Measurements from ENCODE around the gene SNX8.
A peak's percentile ranks its signal among the peaks of the same experiment; 100 is the strongest.

Gene SNX8

DNA sequence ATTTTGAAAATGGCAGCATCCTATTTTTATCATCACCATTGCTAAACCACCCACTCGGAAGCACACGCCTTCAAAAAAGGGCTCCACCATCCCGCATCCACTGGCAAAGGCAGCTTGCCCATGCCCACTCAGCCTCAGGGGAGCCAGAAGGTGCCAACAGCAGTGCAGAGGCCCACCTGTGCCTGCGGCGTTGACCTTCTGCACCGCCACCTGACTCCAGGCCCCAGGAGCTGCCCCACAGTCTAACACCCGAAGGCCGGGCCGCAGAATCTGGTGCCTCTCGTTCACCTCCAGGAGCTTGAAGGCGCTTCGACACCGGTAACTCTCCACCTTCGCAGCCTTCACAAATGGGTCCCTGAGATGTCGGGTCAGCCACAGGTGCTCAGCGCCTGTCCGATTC is 75.0 kb downstream of the SNX8 start:
- ATAC-seq (no peak), DNase-seq (ENCODE audit: low spot score in 2 of 2) (no peak)
- Mint-ChIP-seq H3K27ac (no peak overlapping the region), H3K4me3 (no peak overlapping the region), H3K36me3 (peaks cover 69% of the 10 kb centered on the region), H3K4me1 (peaks cover 17% of the 10 kb centered on the region), H3K9me3 (no peaks in the 10 kb centered on the region)

DNA sequence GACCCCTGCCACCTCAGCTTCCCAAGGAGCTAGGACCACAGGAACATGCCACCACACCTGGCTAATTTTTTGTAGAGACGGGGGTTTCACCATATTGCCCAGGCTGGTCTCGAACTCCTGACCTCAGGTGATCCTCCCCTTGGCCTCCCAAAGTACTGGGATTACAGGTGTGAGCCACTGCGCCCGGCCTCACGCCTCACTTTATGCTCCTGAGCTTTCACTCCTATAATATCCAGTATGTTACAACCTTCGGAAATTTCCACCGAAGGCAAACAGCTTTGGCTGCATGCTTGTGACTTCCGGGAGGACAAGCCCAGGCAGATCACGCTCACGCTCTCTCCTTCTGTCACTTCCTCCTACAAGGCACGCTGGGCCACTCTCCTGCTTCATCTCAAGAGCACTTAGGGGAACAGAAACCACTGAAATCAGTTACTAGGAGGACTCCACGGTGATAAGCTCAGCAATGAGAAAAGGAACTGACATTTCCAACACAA is 77.1 kb downstream of the SNX8 start:
- ATAC-seq (no peak), DNase-seq (ENCODE audit: low spot score in 2 of 2) (no peak)
- Mint-ChIP-seq H3K36me3 (peaks cover 74% of the 10 kb centered on the region), H3K4me3 (no peak overlapping the region), H3K27ac (peak overlapping the region; percentile 40), H3K9me3 (no peaks in the 10 kb centered on the region), H3K4me1 (peaks cover 18% of the 10 kb centered on the region)

GRCh38 chr7:2233926-2234325 is 80.3 kb downstream of the SNX8 start:
- H3K36me3 Mint-ChIP-seq = peaks cover 73% of the 10 kb centered on the region
- H3K4me3 Mint-ChIP-seq = peak overlapping the region; percentile 83
- ATAC-seq (no peak), DNase-seq (ENCODE audit: low spot score in 2 of 2) (no peak)
- H3K4me1 Mint-ChIP-seq = peaks cover 37% of the 10 kb centered on the region
- no peak overlapping the region for H3K27ac Mint-ChIP-seq
- H3K9me3 Mint-ChIP-seq = no peaks in the 10 kb centered on the region

- Mint-ChIP-seq H3K4me3 (peak within 1 kb of the TSS; percentile 83), H3K36me3 (peaks cover 69% of the 10 kb centered on the region), H3K9me3 (no peaks in the 10 kb centered on the region), H3K4me1 (peaks cover 38% of the 10 kb centered on the region), H3K27ac (peak within 1 kb of the TSS; percentile 91)
- DNase-seq (ENCODE audit: low spot score in 2 of 2) (peak; percentile 93 to 94), ATAC-seq (peak; percentile 94)
These were observed 81.3 kb downstream of the SNX8 start, which contains the start of gene MAD1L1 for GRCh38 chr7:2232766-2233520. MAD1L1 (minus strand) TSS chr7:2232945; CDS start chr7:2230133, 2,812 bp downstream.

DNA sequence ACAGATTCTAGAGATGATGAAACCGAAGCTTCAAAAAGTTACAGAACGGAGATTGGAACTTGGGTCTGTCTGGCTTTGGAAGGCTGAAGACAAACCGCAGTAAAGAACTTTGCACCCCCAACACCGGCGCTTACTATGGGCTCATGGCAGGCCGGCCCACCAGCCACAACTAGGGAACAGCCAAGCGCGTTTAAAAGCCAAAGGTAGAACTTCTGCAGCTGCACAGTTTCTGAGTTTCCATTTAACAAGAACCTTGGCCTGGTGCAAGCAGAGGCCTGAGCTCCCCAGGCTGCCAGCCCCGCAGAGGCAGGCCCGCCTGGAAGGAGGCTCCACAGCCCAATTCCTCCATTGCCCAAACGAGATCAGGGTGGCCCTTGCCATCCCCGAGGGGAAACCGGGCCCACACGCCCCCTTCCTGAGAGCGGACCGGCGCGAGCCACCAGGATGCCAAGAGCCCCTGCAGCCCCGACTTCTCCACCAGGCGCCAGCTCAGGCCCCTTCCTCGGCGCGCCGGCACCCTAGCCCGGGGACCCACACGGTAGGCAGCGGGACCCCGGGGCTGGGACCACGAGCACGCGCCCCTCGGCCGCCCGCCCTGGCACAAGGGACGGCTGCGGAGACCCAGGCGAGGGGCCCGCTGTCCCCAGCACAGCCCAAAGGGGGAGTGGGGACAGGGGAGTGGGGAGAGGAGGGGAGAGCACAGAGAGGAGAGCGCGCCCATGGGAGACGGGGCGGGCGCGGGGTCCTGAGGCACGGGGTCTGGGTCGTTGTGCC is 82.1 kb downstream of the SNX8 start:
- DNase-seq (ENCODE audit: low spot score in 2 of 2) = peak in 1 of 2 donors; percentile 67
- H3K4me1 Mint-ChIP-seq = peaks cover 42% of the 10 kb centered on the region

GRCh38 chr7:2230882-2231281 is 83.4 kb downstream of the SNX8 start:
- peaks cover 66% of the 10 kb centered on the region for H3K36me3 Mint-ChIP-seq
- no peak overlapping the region for H3K4me3 Mint-ChIP-seq
- DNase-seq (ENCODE audit: low spot score in 2 of 2) = no peak
- ATAC-seq = no peak
- H3K9me3 Mint-ChIP-seq = no peaks in the 10 kb centered on the region
- no peak overlapping the region for H3K27ac Mint-ChIP-seq
- peaks cover 42% of the 10 kb centered on the region for H3K4me1 Mint-ChIP-seq

More for the DNA sequence above, 82.1 kb downstream of the SNX8 start:
- ATAC-seq = peak; percentile 70
- peaks cover 66% of the 10 kb centered on the region for H3K36me3 Mint-ChIP-seq
- H3K27ac Mint-ChIP-seq = peak overlapping the region; percentile 91
- no peaks in the 10 kb centered on the region for H3K9me3 Mint-ChIP-seq
- H3K4me3 Mint-ChIP-seq = peak overlapping the region; percentile 83

DNA sequence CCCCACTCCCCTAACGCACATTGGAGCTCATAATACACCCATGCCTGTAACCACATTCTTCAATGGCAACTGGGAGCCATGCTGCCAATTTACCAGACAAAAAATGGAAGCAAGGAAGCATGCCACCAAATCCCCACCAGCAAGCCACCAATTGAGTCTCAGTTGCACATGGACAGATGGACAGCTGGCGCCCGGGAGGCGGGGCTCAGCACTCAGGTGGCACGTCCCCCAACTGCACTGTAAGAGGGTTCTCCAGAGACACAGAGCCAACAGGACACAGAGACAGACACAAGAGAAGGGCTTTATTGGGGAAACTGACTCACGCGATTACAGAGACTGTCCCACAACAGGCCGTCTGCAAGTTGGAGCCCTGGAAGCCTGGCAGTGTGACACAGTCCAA is 84.0 kb downstream of the SNX8 start:
- no peak for ATAC-seq
- DNase-seq (ENCODE audit: low spot score in 2 of 2) = no peak
- H3K27ac Mint-ChIP-seq = no peak overlapping the region
- H3K4me3 Mint-ChIP-seq = no peak overlapping the region
- peaks cover 41% of the 10 kb centered on the region for H3K4me1 Mint-ChIP-seq
- no peaks in the 10 kb centered on the region for H3K9me3 Mint-ChIP-seq
- peaks cover 61% of the 10 kb centered on the region for H3K36me3 Mint-ChIP-seq

GRCh38 chr7:2229467-2229866 is 84.8 kb downstream of the SNX8 start:
- no peak for ATAC-seq
- no peak overlapping the region for H3K27ac Mint-ChIP-seq
- H3K4me1 Mint-ChIP-seq = peaks cover 34% of the 10 kb centered on the region
- no peaks in the 10 kb centered on the region for H3K9me3 Mint-ChIP-seq
- H3K36me3 Mint-ChIP-seq = peaks cover 54% of the 10 kb centered on the region
- no peak for DNase-seq (ENCODE audit: low spot score in 2 of 2)
- no peak overlapping the region for H3K4me3 Mint-ChIP-seq

DNA sequence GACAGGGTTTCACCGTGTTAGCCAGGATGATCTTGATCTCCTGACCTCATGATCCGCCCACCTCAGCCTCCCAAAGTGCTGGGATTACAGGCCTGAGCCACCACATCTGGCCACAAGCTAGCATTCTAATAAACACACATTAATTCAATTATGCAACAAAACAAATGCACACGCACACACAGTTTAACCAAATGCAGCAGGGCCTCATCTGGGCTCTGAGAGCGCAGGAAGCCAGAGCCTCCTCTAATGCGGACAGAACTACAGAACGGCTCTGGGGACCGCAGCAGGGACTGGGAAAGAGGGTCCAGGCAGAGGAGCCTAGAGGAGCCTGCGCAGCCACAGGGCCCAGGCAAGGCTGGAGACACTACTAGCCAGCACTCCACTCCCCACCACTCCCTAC is 85.3 kb downstream of the SNX8 start:
- H3K9me3 Mint-ChIP-seq = no peaks in the 10 kb centered on the region
- peaks cover 53% of the 10 kb centered on the region for H3K36me3 Mint-ChIP-seq
- no peak overlapping the region for H3K4me3 Mint-ChIP-seq
- ATAC-seq (no peak), DNase-seq (ENCODE audit: low spot score in 2 of 2) (no peak)
- H3K27ac Mint-ChIP-seq = no peak overlapping the region
- peaks cover 37% of the 10 kb centered on the region for H3K4me1 Mint-ChIP-seq

DNA sequence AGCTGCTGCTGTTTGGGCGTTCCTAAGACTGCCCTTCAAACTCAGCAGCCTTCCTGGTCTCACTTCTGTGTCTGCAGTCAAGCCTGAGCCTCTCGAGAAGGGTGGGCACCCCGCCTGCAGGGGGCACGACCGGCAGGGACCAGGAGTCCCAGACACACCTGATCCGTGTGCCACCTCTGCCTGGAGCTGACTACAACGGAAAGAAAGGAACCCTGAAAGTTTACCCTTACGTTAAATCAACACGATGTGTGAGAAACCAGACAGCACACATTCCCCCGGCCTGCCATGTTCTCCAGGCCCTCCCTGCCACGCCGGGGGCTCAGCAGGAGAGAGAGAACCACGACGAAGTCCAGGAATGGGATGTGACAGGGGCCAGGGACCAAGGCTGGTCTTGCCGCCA is 86.5 kb downstream of the SNX8 start:
- DNase-seq (ENCODE audit: low spot score in 2 of 2) (no peak), ATAC-seq (no peak)
- H3K4me3 Mint-ChIP-seq = no peak overlapping the region
- H3K9me3 Mint-ChIP-seq = no peaks in the 10 kb centered on the region
- H3K27ac Mint-ChIP-seq = peak overlapping the region; percentile 50
- peaks cover 53% of the 10 kb centered on the region for H3K36me3 Mint-ChIP-seq
- peaks cover 31% of the 10 kb centered on the region for H3K4me1 Mint-ChIP-seq

DNA sequence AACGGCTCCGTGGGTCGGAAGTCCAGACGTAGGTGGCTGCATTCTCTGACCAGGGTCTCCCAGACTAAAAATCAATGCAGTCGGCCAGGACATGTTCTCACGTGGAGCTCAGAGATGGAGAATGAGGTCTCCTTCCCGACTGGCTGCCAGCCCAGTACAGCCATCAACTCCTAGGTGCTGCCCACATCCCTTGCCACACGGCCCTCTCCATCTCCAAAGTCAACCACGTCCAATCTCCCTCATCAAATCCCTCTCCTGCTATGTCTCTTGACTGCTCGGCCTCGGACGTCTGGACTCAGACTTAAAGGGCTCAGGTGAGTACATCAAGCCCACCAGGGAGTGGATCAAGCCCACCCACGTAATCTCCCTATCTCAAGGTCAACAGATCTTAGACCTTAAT is 88.4 kb downstream of the SNX8 start:
- ATAC-seq (no peak), DNase-seq (ENCODE audit: low spot score in 2 of 2) (no peak)
- peaks cover 59% of the 10 kb centered on the region for H3K36me3 Mint-ChIP-seq
- H3K4me1 Mint-ChIP-seq = peaks cover 29% of the 10 kb centered on the region
- no peaks in the 10 kb centered on the region for H3K9me3 Mint-ChIP-seq
- H3K4me3 Mint-ChIP-seq = no peak overlapping the region
- no peak overlapping the region for H3K27ac Mint-ChIP-seq

DNA sequence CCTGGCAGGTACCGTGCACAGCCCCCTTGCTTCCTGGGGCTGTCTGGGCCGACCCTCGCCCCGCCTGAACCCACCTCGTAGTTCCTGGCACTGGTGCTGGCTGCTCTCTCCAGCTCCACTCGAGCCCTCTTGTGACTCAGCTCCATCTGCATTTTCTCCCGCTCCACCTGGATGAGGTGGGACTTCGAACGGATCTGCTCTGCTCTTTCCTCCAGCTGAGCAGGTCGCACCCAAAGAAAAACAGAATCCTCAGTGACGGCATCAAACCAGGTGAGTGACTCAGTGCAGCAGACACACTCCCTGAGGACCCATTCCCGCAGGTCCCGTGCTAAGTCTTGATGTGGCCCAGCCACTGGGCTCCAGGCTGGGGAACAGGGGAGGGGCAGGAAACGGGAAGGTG is 88.9 kb downstream of the SNX8 start:
- H3K27ac Mint-ChIP-seq = no peak overlapping the region
- H3K4me1 Mint-ChIP-seq = peaks cover 26% of the 10 kb centered on the region
- ATAC-seq (no peak), DNase-seq (ENCODE audit: low spot score in 2 of 2) (no peak)
- no peak overlapping the region for H3K4me3 Mint-ChIP-seq
- no peaks in the 10 kb centered on the region for H3K9me3 Mint-ChIP-seq
- peaks cover 59% of the 10 kb centered on the region for H3K36me3 Mint-ChIP-seq

GRCh38 chr7:2224934-2225333 is 89.3 kb downstream of the SNX8 start:
- Mint-ChIP-seq H3K9me3 (no peaks in the 10 kb centered on the region), H3K4me1 (peaks cover 22% of the 10 kb centered on the region), H3K27ac (no peak overlapping the region)

DNA sequence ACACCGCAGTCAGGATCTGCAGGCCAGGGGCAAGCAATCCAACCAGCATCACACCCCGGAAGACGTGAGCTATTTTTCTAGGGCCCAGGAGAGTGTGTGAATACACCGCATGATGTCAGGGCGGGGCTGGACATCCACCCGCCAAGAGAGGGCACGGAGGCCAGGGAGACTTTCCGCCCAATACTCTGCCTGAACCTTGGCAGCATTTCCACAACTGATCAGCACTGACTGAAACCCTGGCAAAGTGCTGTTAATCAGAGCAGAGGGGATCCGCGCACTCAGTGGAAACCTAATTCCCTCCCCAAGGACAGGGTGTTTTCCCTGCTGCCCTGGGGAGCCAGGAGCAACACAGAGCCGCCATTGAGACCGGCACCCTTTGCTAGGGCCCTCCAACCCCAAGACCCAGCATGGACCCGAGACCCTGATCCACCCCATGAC is 89.7 kb downstream of the SNX8 start:
- no peak for DNase-seq (ENCODE audit: low spot score in 2 of 2)
- Mint-ChIP-seq H3K4me3 (no peak overlapping the region), H3K27ac (peak overlapping the region; percentile 58), H3K9me3 (no peaks in the 10 kb centered on the region), H3K4me1 (peaks cover 17% of the 10 kb centered on the region), H3K36me3 (peaks cover 51% of the 10 kb centered on the region)
- no peak for ATAC-seq

More at GRCh38 chr7:2224934-2225333, 89.3 kb downstream of the SNX8 start:
- ATAC-seq (no peak), DNase-seq (ENCODE audit: low spot score in 2 of 2) (no peak)
- no peak overlapping the region for H3K4me3 Mint-ChIP-seq
- peaks cover 55% of the 10 kb centered on the region for H3K36me3 Mint-ChIP-seq

DNA sequence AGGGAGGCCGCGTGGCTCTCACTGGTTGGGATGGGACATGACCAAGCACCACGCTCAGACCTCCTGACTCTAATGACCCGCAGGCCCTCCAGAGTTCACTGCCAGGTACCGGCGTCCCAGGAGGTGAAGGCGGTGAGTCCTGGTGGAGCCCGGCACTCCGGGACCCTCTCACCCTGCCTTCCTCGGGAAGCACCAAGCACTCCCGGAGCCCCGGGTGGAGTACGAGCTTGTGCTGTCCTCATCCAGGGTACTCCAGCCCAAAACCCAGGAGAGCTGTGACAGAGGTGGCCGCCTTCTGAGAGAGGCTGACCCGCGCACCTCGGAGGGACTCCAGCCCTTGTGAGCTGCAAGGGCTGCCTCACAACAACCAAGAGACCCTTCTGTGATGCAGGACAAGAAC is 90.9 kb downstream of the SNX8 start:
- H3K9me3 Mint-ChIP-seq = no peaks in the 10 kb centered on the region
- peaks cover 42% of the 10 kb centered on the region for H3K36me3 Mint-ChIP-seq
- H3K27ac Mint-ChIP-seq = no peak overlapping the region
- no peak overlapping the region for H3K4me3 Mint-ChIP-seq
- DNase-seq (ENCODE audit: low spot score in 2 of 2) (no peak), ATAC-seq (no peak)
- peaks cover 15% of the 10 kb centered on the region for H3K4me1 Mint-ChIP-seq

GRCh38 chr7:2222516-2222915 is 91.7 kb downstream of the SNX8 start:
- H3K4me1 Mint-ChIP-seq = peaks cover 10% of the 10 kb centered on the region
- ATAC-seq (no peak), DNase-seq (ENCODE audit: low spot score in 2 of 2) (no peak)
- no peaks in the 10 kb centered on the region for H3K9me3 Mint-ChIP-seq
- peaks cover 41% of the 10 kb centered on the region for H3K36me3 Mint-ChIP-seq
- H3K4me3 Mint-ChIP-seq = no peak overlapping the region
- no peak overlapping the region for H3K27ac Mint-ChIP-seq
